GM19099 (cell line): ENCODE data around the gene MYH8.

ENCODE experiments used
- POLR2A ChIP-seq: IDR thresholded peaks from 3 replicates; pipeline ENCODE4 v1.6.1; 2011; ENCODE audit warnings: low read depth; ENCODE audit not compliant: insufficient read length; ENCODE audit errors: extremely low read depth

The MYH8 gene

DNA sequence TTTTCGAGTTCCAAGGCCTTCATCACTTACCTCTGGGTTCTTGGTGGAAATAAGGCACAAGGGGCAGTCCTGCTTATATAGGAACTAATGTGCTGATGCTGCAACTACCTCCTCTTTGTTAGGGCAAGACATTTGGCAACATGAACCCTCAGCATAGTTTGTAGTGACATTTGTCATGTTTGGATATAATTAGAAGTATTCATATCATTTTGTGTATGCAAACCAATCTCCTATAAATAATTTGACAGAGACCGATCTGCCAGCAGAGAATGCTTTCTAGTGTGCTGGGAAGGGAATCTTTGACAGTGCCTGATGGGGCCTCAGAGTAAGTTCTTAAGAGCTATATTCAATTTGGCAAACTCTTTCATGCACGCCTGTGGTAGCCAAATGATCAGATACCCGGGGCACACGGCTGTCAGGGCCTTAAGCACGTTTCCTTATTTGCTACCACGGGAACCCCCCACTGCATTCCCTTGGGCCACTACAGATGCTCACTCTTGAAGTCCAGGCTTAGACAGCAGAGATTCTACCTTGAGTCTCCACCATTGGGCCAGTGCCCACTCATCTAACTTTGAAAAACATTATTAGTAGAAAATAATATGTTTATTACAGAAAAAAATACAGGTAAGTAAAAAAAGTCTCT, at the start of gene MYH8:
Gene MYH8, minus strand, starts transcription at position 51 of the 643 bp plus-strand sequence. CDS start 1,723 bp downstream, outside the sequence.
- no peak for TF ChIP-seq POLR2A

DNA sequence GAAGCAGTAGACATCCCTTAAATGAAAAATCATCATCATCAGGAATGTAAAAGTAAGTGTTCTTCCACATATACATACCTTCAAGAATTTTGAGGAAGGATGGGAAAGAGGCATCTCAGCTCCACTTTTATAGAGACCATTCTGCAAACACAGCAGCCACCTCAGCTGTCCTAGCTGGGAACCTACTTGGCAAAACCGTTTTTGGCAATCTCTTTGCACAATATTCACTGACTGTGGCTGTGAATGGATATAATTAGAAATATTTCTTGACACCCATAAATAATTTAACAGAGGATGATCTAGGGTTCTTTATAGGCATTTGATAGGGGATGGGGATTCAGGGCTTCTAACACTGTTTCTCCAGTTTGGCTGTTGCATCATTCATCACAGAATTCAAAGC, 47.7 kb upstream of the MYH8 start, which contains the start of gene MYH4:
Gene MYH4, minus strand, starts transcription at position 101 of the 400 bp plus-strand sequence. CDS start 2,814 bp downstream, outside the sequence.
- TF ChIP-seq POLR2A = no peak

DNA sequence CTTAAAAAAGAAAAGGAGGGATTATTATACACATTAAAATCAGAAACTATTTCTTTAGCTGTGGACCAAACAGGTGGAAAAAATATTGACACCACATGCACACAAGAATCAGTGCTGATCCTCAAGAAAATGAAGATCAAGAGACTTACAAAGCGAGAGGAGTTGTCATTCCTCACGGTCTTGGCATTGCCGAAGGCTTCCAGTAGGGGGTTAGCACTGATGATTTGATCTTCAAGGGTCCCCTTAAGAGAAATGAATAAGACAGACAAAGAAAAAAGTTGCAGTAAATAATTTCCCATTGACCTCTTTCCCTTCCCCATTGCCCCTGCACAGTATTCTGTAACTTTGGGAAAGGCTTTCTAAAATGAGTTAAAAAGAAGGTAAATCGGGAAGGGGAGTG, 41.7 kb upstream of the MYH8 start:
- TF ChIP-seq POLR2A = no peak

DNA sequence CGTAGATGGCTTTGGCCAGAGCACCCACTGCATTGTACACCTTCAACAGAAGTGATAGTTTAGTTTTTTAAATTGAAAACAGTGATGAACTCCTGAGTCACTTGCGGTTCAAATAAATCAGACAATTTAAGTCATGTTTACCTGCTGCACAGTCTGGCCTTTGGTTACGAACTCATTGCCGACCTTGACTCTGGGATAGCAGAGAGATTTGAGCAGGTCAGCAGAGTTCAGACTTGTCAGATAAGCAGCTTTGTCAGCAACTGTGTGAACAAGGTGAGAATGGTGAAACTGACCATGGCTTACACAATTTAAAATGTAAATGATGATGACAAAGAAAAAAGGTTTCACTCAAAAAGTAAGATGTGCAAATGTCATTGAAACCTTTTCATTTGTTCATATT, 38.3 kb upstream of the MYH8 start:
- TF ChIP-seq POLR2A = no peak

DNA sequence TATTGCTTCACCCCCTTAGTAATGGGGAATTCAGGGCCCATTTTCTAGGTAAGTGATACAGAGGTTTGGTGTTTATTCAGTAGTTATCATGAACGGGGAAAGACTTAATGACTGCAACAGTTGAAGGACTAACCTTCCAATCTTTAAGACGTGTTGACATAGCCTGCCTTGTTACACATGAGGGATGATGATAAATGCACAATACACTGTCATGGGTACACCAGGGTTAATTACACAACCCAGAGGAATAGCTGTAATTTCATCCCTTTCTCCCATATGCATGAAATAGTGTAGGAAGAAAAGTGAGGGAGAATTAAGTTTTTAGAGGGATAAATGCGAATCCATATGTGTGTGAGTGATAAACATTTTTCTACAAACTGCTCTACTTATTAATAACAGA, 37.0 kb upstream of the MYH8 start:
- no peak for TF ChIP-seq POLR2A

GRCh38 chr17:10457952-10458351, 36.2 kb upstream of the MYH8 start:
- no peak for TF ChIP-seq POLR2A

DNA sequence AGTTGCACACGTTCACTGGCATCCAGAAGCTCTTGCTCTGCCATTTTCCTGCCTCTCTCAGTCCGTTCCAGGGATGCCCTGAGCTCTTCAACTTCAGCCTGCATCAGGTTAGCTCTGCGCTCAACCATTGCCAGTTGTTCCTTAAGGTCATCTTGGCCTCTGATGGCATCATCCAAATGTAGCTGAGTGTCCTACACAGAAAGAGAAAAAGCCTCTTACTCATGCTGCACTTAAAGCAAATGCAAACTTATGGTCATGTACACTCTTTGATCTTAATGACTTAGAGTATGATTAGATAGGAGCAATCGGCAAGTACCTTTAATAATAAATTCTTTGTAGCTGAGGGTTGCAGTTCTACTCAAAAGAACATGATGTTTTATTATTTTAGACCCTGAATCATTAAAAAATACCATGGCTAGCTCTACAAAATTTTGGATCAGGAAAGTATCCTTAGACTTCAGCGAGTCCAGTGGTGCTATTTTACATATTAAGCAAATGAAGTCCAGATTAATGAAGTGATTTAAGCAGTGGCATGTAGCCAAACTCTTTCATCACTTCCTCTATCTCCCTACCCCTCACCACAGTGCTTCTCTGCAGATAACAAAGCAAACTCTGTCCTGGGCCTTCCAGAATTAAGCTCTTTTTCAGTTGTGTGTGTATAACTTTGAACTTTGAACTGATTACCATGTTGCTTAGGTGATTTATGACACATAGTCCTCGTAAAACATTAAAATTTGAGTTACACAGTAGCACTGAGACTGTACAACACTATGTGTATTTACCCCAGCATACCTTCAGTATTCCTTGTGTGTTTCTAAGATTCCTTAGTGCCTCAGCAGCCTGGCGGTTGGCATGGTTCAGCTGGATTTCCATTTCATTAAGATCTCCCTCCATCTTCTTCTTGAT, 25.5 kb upstream of the MYH8 start:
- no peak for TF ChIP-seq POLR2A

GRCh38 chr17:10439816-10440215, 18.1 kb upstream of the MYH8 start:
- no peak for TF ChIP-seq POLR2A

GRCh38 chr17:10435096-10435495, 13.3 kb upstream of the MYH8 start:
- TF ChIP-seq POLR2A = no peak

GRCh38 chr17:10429421-10430045, 7.8 kb upstream of the MYH8 start:
- no peak for TF ChIP-seq POLR2A

- TF ChIP-seq POLR2A = no peak
Observed at GRCh38 chr17:10428781-10429180, 7.0 kb upstream of the MYH8 start.

DNA sequence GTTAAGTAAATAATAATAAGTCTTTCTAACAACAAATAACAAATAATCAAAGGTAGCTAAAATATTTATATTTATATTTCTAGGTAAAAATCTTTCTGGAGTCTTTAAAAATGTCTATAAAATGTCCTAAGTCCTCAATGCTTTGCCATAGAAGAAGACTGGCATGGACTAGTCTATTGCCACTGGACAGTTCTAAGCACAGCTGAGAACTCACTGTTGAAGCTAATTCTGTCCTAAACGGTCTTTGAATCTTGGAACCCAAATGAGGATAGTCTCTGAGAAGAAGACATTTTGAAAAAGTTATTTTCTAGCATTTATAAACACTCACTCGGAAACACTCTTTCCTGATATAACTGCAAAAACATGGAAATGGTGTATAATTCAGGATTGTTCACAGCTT, 539 bp downstream of the MYH8 start:
- TF ChIP-seq POLR2A = no peak

DNA sequence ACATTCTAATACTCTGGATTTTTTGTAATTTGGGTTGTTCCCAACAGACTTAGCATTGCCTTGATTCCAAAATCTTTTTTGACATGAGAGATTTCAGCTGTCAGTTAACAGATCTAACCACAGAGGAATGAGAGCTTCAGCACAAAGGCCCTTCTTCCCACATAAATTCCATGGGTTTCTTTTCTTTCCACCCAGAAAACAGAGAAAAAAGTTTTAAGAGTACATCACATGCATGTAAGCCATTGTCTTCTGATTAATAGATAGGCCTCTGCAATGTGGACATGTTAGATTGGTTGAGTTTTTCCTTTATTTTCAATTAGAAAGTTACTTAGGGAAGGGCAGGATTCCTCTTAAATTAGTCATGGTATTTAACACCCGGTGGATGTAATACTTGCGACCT, 939 bp downstream of the MYH8 start:
- no peak for TF ChIP-seq POLR2A

DNA sequence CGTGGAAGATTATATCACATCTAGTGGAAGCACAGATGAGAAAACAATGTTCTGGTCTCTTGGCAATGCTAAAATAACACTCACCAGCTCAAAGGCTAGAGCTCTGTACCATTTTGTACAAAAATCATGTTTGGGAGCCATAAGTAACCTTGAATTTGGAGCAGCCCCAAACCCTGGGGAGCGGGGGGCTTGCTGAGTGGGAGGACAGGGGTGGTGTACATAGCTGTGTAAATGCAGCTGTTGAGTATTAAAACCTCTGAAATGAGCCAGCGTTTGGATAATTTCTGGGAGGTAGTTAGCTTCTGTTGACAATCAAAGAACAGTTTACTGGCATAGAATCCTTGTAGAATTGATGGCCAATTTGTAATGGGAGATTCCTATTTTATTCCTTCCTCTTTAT, 4.3 kb downstream of the MYH8 start:
- TF ChIP-seq POLR2A = no peak

DNA sequence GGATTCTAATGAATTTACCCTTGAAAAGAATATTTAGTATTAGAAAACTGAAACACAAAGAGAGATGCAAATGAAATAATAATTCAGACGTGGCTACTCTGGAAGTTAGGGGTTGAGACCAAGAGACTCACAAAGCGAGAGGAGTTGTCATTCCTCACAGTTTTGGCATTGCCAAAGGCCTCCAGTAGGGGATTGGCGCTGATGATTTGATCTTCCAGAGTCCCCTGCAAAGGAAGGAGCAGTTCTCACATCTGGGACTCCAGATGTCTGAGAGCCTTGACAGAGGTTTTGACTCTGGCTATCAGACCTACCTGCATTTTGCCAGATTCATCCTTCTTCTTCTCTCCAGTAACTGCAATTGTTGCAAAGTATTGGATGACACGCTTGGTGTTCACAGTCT, 6.6 kb downstream of the MYH8 start:
- no peak for TF ChIP-seq POLR2A

DNA sequence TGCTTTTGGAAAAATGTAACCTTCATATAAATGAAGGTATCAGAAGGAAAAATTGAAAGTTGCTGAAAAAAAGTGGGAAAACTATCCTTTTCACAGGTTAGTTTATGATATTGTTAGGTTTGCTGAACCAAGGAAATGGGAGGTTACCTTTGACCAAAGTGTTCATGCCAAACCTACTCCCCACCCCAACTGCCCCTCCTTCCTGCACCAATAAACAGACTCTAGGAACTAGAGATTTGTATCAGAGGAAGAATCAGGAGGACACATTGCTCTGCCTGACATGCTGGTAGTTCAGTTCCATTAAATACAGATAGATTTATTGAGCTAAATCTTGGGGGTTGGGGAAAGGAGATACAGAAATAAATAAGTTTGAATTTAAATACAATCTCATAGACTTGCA, 18.2 kb downstream of the MYH8 start:
- TF ChIP-seq POLR2A = no peak
